22Rv1 (cell line): ENCODE measurements around the gene ROR1.

ENCODE experiments used
- CTCF ChIP-seq: fragments of 450-650 bp; IDR thresholded peaks from 2 replicates; pipeline ENCODE4 v1.5.1; 2017; ENCODE audit warnings: mild to moderate bottlenecking
- ZFX ChIP-seq: fragments of 450-650 bp; IDR thresholded peaks from 2 replicates; pipeline ENCODE4 v1.6.1; 2017; ENCODE audit warnings: antibody characterized with exemption, borderline replicate concordance

- TF ChIP-seq CTCF = no peak
- TF ChIP-seq ZFX = no peak
Observed at GRCh38 chr1:63882048-63882704, 108.4 kb downstream of the ROR1 start.
